DND-41 (cell line): ENCODE data around the gene PNO1.

Source experiments
- ATAC-seq: fragments of 200-7000 bp; cut with Tn5 transposase; 3 replicates; pipeline ENCODE4 v1.9.1; 2021; ENCODE audit warnings: low read depth; ENCODE audit not compliant: insufficient read depth
- DNase-seq: peaks from one replicate; pipeline ENCODE4 v3.0.0-alpha.2; 2020
- H2AFZ ChIP-seq: 2 replicates; pipeline ENCODE4 v1.6.0; 2012; ENCODE audit warnings: low read depth, low read length
- H3K27ac ChIP-seq: 2 replicates; pipeline ENCODE4 v1.5.1; 2012; ENCODE audit warnings: low read length, inconsistent platforms
- H3K27me3 ChIP-seq: fragments of 200-600 bp; sonication (generic); 2 replicates; pipeline ENCODE4 v1.6.0; 2012; ENCODE audit warnings: low read length, mild to moderate bottlenecking, inconsistent platforms; ENCODE audit not compliant: insufficient read depth, poor library complexity
- H3K36me3 ChIP-seq: 2 replicates; pipeline ENCODE4 v1.5.1; 2012; ENCODE audit warnings: low read length, inconsistent platforms; ENCODE audit not compliant: insufficient read depth
- H3K4me1 ChIP-seq: 2 replicates; pipeline ENCODE4 v1.5.1; 2012; ENCODE audit warnings: mild to moderate bottlenecking, low read length; ENCODE audit not compliant: insufficient read depth
- H3K4me2 ChIP-seq: 2 replicates; pipeline ENCODE4 v1.6.0; 2012; ENCODE audit warnings: mild to moderate bottlenecking, moderate library complexity, low read length, inconsistent platforms; ENCODE audit not compliant: insufficient read depth
- H3K4me3 ChIP-seq, 2 experiments: fragments of 200-600 bp in 1 of 2; shearing (Covaris generic) in 1 of 2; 2 replicates each; pipeline ENCODE4 v1.5.1; 2012 to 2016; ENCODE audit warnings: inconsistent platforms in 2 of 2, low read length in 2 of 2, mild to moderate bottlenecking in 2 of 2, low read depth in 1 of 2, moderate library complexity in 1 of 2
- H3K79me2 ChIP-seq: 2 replicates; pipeline ENCODE4 v1.6.0; 2012; ENCODE audit warnings: low read length, inconsistent platforms; ENCODE audit not compliant: insufficient read depth
- H3K9ac ChIP-seq: 2 replicates; pipeline ENCODE4 v1.6.0; 2012; ENCODE audit warnings: low read depth, mild to moderate bottlenecking, inconsistent platforms, low read length, moderate library complexity
- H3K9me3 ChIP-seq: 2 replicates; pipeline ENCODE4 v1.5.1; 2012; ENCODE audit warnings: low read length, moderate library complexity, mild to moderate bottlenecking, inconsistent platforms; ENCODE audit not compliant: insufficient read depth, severe bottlenecking
- H4K20me1 ChIP-seq: 2 replicates; pipeline ENCODE4 v1.6.0; 2012; ENCODE audit warnings: low read length; ENCODE audit not compliant: insufficient read depth
- CTCF ChIP-seq: IDR thresholded peaks from 2 replicates; pipeline ENCODE4 v1.5.1; 2012; ENCODE audit warnings: borderline replicate concordance, low read length, moderate library complexity, mild to moderate bottlenecking; ENCODE audit not compliant: poor library complexity, severe bottlenecking; ENCODE audit errors: extremely low read depth
- EZH2 ChIP-seq: IDR thresholded peaks from 3 replicates; pipeline ENCODE4 v1.6.1; 2012; ENCODE audit warnings: borderline replicate concordance, low read depth, mild to moderate bottlenecking, moderate library complexity, low read length, inconsistent platforms; ENCODE audit not compliant: severe bottlenecking

PNO1 gene

GRCh38 chr2:68214381-68214780 is 56.7 kb downstream of the PNO1 start:
- H3K4me1 ChIP-seq, result no peaks in the 10 kb centered on the region
- H3K9ac ChIP-seq, result no peak overlapping the region
- H2AFZ ChIP-seq, result no peak overlapping the region
- no peak overlapping the region for H3K27ac ChIP-seq
- peaks cover 40% of the 10 kb centered on the region for H3K36me3 ChIP-seq
- ATAC-seq (no peak), DNase-seq (no peak)
- H3K9me3 ChIP-seq, result no peaks in the 10 kb centered on the region
- H3K4me3 ChIP-seq, result no peak overlapping the region
- peaks cover 71% of the 10 kb centered on the region for H4K20me1 ChIP-seq
- H3K79me2 ChIP-seq, result peaks cover 98% of the 10 kb centered on the region
- no peaks in the 10 kb centered on the region for H3K27me3 ChIP-seq
- TF ChIP-seq EZH2, result no peak
- TF ChIP-seq CTCF, result no peak
- no peak overlapping the region for H3K4me2 ChIP-seq

DNA sequence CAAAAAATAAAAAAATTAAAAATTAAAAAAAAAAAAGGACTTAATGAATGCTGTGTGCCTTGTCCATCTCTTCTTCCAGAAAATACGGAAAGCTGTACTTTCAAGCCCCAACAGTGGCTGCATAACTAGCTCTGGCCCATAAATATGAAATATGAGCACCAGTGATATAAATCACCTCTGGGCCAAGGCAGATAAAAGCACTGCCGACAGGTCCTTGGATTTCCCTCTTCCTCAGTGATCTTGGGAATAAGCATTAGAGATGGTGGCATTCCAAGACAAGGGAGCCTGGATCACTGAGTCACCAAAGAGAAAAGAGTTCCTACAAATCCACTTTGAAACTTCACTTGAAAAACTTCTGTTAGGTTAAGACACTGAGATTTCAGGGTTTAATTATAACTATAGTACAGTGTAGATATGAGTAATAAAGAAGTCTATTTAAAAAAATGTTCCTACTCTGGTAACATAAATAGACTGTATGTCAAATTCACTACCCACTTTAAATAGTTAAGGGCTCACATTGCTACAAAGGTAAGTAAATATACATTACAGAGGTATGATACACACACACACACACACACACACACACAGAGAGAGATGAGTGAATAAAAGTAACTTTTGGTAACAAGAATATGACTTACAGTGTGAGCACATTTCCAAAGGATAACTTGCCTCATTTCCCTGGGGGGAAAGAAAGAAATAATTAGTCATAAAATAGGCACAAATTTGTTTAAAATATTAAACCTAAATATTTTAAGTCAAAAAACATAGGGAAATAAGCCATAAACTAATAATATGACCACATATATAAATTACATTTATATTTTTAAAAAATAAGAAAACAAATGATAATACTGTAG is 59.0 kb downstream of the PNO1 start:
- Histone ChIP-seq H3K27me3 (no peaks in the 10 kb centered on the region), H3K9me3 (no peaks in the 10 kb centered on the region), H3K36me3 (peaks cover 36% of the 10 kb centered on the region), H3K4me3 (no peak overlapping the region), H2AFZ (no peak overlapping the region), H3K4me2 (no peak overlapping the region), H3K4me1 (no peaks in the 10 kb centered on the region), H3K79me2 (peaks cover 100% of the 10 kb centered on the region), H4K20me1 (peaks cover 69% of the 10 kb centered on the region), H3K27ac (no peak overlapping the region), H3K9ac (no peak overlapping the region)
- DNase-seq (no peak), ATAC-seq (no peak)
- no peak for TF ChIP-seq EZH2
- TF ChIP-seq CTCF, result no peak

GRCh38 chr2:68217729-68218128 is 60.0 kb downstream of the PNO1 start:
- DNase-seq, result no peak
- H3K4me1 ChIP-seq, result no peaks in the 10 kb centered on the region
- peaks cover 100% of the 10 kb centered on the region for H3K79me2 ChIP-seq
- no peak overlapping the region for H2AFZ ChIP-seq
- H3K36me3 ChIP-seq, result peaks cover 27% of the 10 kb centered on the region
- H3K9me3 ChIP-seq, result no peaks in the 10 kb centered on the region
- no peak for TF ChIP-seq CTCF
- no peak for TF ChIP-seq EZH2
- H3K9ac ChIP-seq, result no peak overlapping the region
- ATAC-seq, result no peak
- H4K20me1 ChIP-seq, result peaks cover 66% of the 10 kb centered on the region
- H3K27me3 ChIP-seq, result no peaks in the 10 kb centered on the region
- no peak overlapping the region for H3K27ac ChIP-seq
- no peak overlapping the region for H3K4me2 ChIP-seq
- no peak overlapping the region for H3K4me3 ChIP-seq
